Neural crest cell (in vitro differentiated cells): ENCODE data around the gene BLVRA. TPM values are rescaled to one million over a fixed set of nuclear protein-coding genes. Genes with fewer than 3 reads are reported as not detected.

Experiments used
- DNase-seq: peaks from one replicate; pipeline ENCODE4 v3.0.0; 2021; ENCODE audit warnings: low read depth, mixed read lengths, low spot score
- H3K27ac Mint-ChIP-seq: one replicate; pipeline ENCODE4 v1.8.0; 2021; ENCODE audit warnings: mild to moderate bottlenecking, mixed read lengths; ENCODE audit not compliant: unreplicated experiment
- H3K27me3 Mint-ChIP-seq: 2 replicates; pipeline ENCODE4 v1.8.0; 2021; ENCODE audit warnings: low read depth, mild to moderate bottlenecking, mixed read lengths
- H3K36me3 Mint-ChIP-seq: 2 replicates; pipeline ENCODE4 v1.8.0; 2021; ENCODE audit warnings: low read depth, mild to moderate bottlenecking, mixed read lengths
- H3K4me1 Mint-ChIP-seq: 2 replicates; pipeline ENCODE4 v1.8.0; 2021; ENCODE audit warnings: mixed read lengths
- H3K4me3 Mint-ChIP-seq: one replicate; pipeline ENCODE4 v1.8.0; 2021; ENCODE audit warnings: mild to moderate bottlenecking, mixed read lengths
- H3K9me3 Mint-ChIP-seq: 2 replicates; pipeline ENCODE4 v1.8.0; 2021; ENCODE audit warnings: mixed read lengths
- CTCF ChIP-seq: fragments of 200-600 bp; sonication (generic); conservative IDR thresholded peaks from 2 replicates; pipeline ENCODE4 v1.5.0; 2021; ENCODE audit warnings: antibody characterized with exemption, mild to moderate bottlenecking
- total RNA-seq: library from RNA; stranded (reverse); gene quantifications from 2 replicates; pipeline ENCODE4 v1.2.1, GENCODE V29; 2021

The BLVRA gene
- total RNA-seq, 1 donor from 2014 or later, result 31.3 TPM

DNA sequence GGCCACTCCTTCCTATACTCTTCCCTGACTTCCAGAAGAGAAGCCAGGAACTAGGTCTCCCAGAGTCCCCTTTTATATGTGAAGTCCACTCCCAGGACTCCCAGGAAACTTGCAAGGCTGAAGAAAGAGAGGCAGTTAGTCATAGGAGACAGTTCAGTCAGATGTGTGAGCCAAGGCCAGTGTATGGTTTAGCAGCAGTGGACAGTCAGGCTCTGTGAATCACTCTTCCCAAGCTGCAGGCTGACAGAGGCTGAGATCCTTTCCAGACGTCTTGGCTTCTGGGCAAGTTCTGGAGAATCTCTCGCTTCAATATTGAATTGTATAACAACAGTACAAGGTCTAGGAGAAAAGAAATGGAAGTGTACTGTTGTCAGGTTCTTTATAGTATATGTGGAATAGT is 26.9 kb downstream of the BLVRA start:
- H3K9me3 Mint-ChIP-seq, result no peaks in the 10 kb centered on the region
- no peak for DNase-seq
- H3K4me1 Mint-ChIP-seq, result no peaks in the 10 kb centered on the region
- no peak overlapping the region for H3K27ac Mint-ChIP-seq
- TF ChIP-seq CTCF, result no peak
- H3K4me3 Mint-ChIP-seq, result no peak overlapping the region
- H3K36me3 Mint-ChIP-seq, result peaks cover 12% of the 10 kb centered on the region
- no peaks in the 10 kb centered on the region for H3K27me3 Mint-ChIP-seq

GRCh38 chr7:43787771-43788170 is 29.3 kb downstream of the BLVRA start:
- TF ChIP-seq CTCF, result no peak
- Mint-ChIP-seq H3K4me1 (no peaks in the 10 kb centered on the region), H3K9me3 (no peaks in the 10 kb centered on the region), H3K4me3 (no peak overlapping the region), H3K36me3 (peaks cover 7% of the 10 kb centered on the region), H3K27me3 (no peaks in the 10 kb centered on the region), H3K27ac (no peak overlapping the region)
- DNase-seq, result no peak

DNA sequence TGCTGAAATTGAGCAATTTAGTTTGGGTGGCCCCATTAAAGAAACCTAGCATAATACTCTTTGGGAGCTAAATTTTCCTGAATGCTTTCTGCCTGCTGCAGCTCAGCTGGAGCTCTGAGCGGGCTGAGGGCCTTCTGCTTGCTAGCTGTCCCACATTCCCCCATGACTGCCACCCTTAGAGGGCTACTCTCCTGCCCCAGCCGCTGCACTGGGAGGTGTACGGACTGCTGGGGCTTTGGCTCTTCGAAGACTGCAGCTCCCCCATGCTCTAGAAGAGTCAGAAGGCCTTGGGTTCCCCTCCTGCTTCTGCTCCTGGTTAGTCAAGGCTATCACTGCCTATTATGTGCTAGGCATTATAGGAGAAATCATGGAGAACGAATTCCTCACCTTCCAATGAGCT is 31.5 kb downstream of the BLVRA start:
- H3K4me1 Mint-ChIP-seq, result no peaks in the 10 kb centered on the region
- no peaks in the 10 kb centered on the region for H3K27me3 Mint-ChIP-seq
- TF ChIP-seq CTCF, result no peak
- H3K9me3 Mint-ChIP-seq, result no peaks in the 10 kb centered on the region
- peaks cover 6% of the 10 kb centered on the region for H3K36me3 Mint-ChIP-seq
- no peak overlapping the region for H3K27ac Mint-ChIP-seq
- H3K4me3 Mint-ChIP-seq, result no peak overlapping the region
- no peak for DNase-seq

- H3K36me3 Mint-ChIP-seq, result peaks cover 6% of the 10 kb centered on the region
- no peak for DNase-seq
- no peaks in the 10 kb centered on the region for H3K4me1 Mint-ChIP-seq
- no peak overlapping the region for H3K27ac Mint-ChIP-seq
- H3K4me3 Mint-ChIP-seq, result no peak overlapping the region
- TF ChIP-seq CTCF, result no peak
- H3K27me3 Mint-ChIP-seq, result no peaks in the 10 kb centered on the region
- H3K9me3 Mint-ChIP-seq, result no peaks in the 10 kb centered on the region
Observed at GRCh38 chr7:43790834-43791233, 32.4 kb downstream of the BLVRA start.

GRCh38 chr7:43791665-43792064 is 33.2 kb downstream of the BLVRA start:
- Mint-ChIP-seq H3K4me1 (no peaks in the 10 kb centered on the region), H3K9me3 (no peaks in the 10 kb centered on the region), H3K36me3 (peaks cover 6% of the 10 kb centered on the region), H3K27me3 (no peaks in the 10 kb centered on the region), H3K27ac (no peak overlapping the region), H3K4me3 (no peak overlapping the region)
- no peak for DNase-seq
- no peak for TF ChIP-seq CTCF
